ENCODE results near the gene CXCL1. TPM values are rescaled to one million over a fixed set of nuclear protein-coding genes. Genes with fewer than 3 reads are reported as not detected.
"Not testable (repeated sequence)": the region's sequence is repeated elsewhere in the genome, so short reads cannot be mapped to it uniquely, and the experiment has no call there.

Gene CXCL1
- total and polyA plus RNA-seq, 3 donors from 2014 or later: 0.74 to 1.5 TPM; not detected in 1

DNA sequence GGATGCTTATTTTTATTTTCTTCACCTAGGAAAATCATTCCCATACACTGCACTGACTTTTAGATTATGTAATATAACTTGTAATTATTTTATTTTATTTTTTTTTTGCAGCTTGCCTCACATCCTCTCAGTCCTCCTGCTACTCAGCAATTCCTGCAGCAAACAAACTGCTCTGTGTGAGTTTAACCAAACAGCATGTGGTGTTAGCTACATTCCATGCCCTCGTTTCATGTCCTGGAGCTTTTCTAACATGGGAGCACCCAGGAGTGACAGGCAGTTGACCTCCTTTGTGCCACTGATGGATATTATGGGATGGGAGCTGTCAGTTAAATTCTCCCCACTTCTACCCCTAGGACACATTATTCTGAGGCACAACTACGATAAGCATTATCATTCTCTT lies 24.8 kb downstream of the CXCL1 start:
- intact Hi-C loops (cut with DNase I; ENCODE audit: low total_unique reads): no loop called here
- TF ChIP-seq CTCF (IDR thresholded peaks at IDR 0.05): no peak
- TF ChIP-seq POLR2A (IDR thresholded peaks at IDR 0.05): no peak

GRCh38 chr4:73895201-73896175 lies 26.3 kb downstream of the CXCL1 start:
- no peak for DNase-seq
- intact Hi-C loops (cut with DNase I; ENCODE audit: low total_unique reads): no loop called here
- no peaks in the 10 kb centered on the region for H3K4me1 ChIP-seq
- TF ChIP-seq POLR2A (IDR thresholded peaks at IDR 0.05): no peak
- TF ChIP-seq CTCF (IDR thresholded peaks at IDR 0.05): no peak
- H3K4me3 ChIP-seq: no peak overlapping the region
- H3K27ac ChIP-seq: no peak overlapping the region
- 64 to 66% methylated on average over 9 of the region's 9 CpGs for WGBS, 2 donors
- H3K9me3 ChIP-seq: no peaks in the 10 kb centered on the region
- no peaks in the 10 kb centered on the region for H3K36me3 ChIP-seq (ENCODE audit: low read depth, missing control alignments)
- no peaks in the 10 kb centered on the region for H3K27me3 ChIP-seq

More for the DNA sequence above, 24.8 kb downstream of the CXCL1 start:
- no peak overlapping the region for H3K4me3 ChIP-seq
- H3K4me1 ChIP-seq: no peaks in the 10 kb centered on the region
- no peak for DNase-seq
- no peaks in the 10 kb centered on the region for H3K36me3 ChIP-seq (ENCODE audit: low read depth, missing control alignments)
- no peaks in the 10 kb centered on the region for H3K27me3 ChIP-seq
- no peaks in the 10 kb centered on the region for H3K9me3 ChIP-seq
- WGBS, 2 donors: 70 to 76% methylated on average over 2 of the region's 2 CpGs
- H3K27ac ChIP-seq: no peak overlapping the region

GRCh38 chr4:73896416-73896815 lies 27.2 kb downstream of the CXCL1 start:
- WGBS, 2 donors: 94 to 96% methylated on average over 2 of the region's 2 CpGs
- no peak for DNase-seq
- Histone ChIP-seq H3K9me3 (no peaks in the 10 kb centered on the region), H3K27ac (no peak overlapping the region), H3K4me3 (no peak overlapping the region), H3K4me1 (no peaks in the 10 kb centered on the region), H3K36me3 (ENCODE audit: low read depth, missing control alignments) (no peaks in the 10 kb centered on the region), H3K27me3 (no peaks in the 10 kb centered on the region)
- TF ChIP-seq CTCF (IDR thresholded peaks at IDR 0.05) (no peak), POLR2A (IDR thresholded peaks at IDR 0.05) (no peak)
- intact Hi-C loops (cut with DNase I; ENCODE audit: low total_unique reads): no loop called here

- Histone ChIP-seq H3K27ac (no peak overlapping the region), H3K9me3 (no peaks in the 10 kb centered on the region), H3K4me1 (no peaks in the 10 kb centered on the region), H3K36me3 (ENCODE audit: low read depth, missing control alignments) (no peaks in the 10 kb centered on the region), H3K4me3 (no peak overlapping the region), H3K27me3 (no peaks in the 10 kb centered on the region)
- TF ChIP-seq CTCF (IDR thresholded peaks at IDR 0.05) (no peak), POLR2A (IDR thresholded peaks at IDR 0.05) (no peak)
- intact Hi-C loops (cut with DNase I; ENCODE audit: low total_unique reads): no loop called here
- no peak for DNase-seq
- 56 to 65% methylated on average over 4 of the region's 4 CpGs for WGBS, 2 donors
Observed at GRCh38 chr4:73897380-73898136, 28.4 kb downstream of the CXCL1 start.

- H3K27ac ChIP-seq; H3K36me3 ChIP-seq (ENCODE audit: low read depth, missing control alignments); H3K4me1 ChIP-seq; H3K27me3 ChIP-seq; H3K4me3 ChIP-seq; intact Hi-C loops (cut with DNase I; ENCODE audit: low total_unique reads); H3K9me3 ChIP-seq; DNase-seq: not testable (repeated sequence)
- WGBS, 2 donors: 81 to 89% methylated on average over 3 of the region's 3 CpGs
Observed at GRCh38 chr4:73899338-73899737, 30.1 kb downstream of the CXCL1 start.
